HG03095 (cell line): Measurements from ENCODE around the gene EPB41L1.

Source experiments
- ATAC-seq: cut with Tn5 transposase; IDR thresholded peaks from one replicate; pipeline ENCODE4 v1.9.1; 2021; ENCODE audit warnings: moderate library complexity; ENCODE audit not compliant: unreplicated experiment

Gene EPB41L1

GRCh38 chr20:36153736-36154699, 522 bp upstream of the EPB41L1 start:
- ATAC-seq = no peak

DNA sequence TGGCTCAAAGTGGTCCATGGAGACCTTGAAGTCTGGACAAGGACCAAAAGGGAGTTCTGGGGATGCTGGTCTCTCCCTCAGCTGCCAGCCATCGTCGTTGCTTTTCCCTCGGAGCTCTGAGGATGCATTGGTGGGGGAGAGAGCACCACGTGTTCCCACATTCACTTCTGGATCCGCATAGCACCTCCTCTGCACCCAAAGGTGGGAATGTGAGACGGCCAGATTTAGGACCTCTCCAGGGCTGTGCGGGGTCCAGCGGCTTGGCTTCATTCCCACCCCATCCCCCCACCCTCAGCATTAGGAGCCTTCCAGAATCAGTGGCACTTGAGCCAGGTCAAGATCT, 1.1 kb downstream of the EPB41L1 start:
- no peak for ATAC-seq

DNA sequence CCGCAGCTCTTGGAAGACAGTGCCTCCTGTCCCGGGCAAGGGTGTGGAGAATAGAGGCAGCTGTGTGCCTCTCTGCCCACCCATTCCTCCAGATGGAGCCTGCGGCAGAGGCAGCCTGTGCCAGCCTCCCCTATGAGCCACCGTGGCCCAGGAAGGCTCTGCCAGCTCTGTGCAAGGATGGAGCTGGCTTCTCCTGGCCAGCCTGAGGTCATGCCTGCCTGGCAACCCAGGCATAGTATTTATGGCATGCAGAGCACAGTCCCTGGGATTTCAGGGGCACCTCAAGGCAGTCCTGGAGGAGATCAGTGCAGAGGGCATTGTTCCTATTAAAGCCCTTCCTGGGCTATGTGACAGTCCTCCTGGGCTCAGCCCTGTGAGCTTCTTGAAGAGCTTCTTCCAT, 1.5 kb downstream of the EPB41L1 start:
- no peak for ATAC-seq

DNA sequence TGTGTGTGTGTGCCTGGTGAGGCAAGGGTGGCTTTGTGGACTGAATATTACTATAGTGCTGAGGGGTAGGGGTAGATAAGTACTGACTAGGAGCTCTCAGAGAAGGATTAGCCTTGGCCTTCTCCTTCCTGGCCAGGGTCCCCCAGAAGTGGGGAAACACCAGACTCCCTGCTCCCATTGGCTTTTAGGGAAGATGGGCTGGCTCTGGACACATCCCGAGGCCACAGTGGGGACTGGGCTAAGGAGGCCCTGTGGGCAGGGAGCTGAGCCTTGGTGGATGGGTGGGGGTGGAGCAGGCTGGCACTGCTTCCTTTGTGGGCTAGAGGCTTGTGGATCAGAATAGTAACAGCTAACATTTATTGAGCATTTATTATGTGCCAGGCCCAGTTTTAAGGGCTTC, 3.1 kb downstream of the EPB41L1 start:
- ATAC-seq = no peak

DNA sequence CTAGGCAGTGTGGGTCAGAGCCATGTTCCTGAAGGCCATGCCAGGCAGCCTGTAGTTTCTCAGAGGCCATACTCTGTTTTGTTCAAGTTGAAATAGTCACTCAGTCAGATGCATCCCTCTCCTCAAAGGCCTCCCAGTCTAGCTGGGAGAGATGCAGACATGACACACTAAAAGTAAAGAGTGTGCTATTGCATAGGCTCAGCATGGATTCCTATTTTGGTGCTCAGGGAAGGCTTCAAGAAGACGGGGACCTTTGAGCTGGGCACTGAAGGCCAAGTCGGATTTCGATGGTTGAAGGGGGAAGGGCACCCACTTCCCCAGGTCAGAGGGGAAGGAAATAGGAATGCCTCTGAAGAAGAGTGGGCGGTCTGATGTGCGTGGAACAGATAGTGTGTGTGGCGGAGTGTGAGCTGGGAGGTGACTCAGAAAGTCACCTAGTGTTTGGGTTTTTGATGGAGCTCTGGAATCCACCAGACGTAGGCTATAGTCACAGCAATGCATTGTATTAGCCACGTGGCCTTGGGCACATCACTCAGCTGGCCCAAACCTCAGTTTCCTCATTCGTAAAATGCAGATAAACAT, 3.7 kb downstream of the EPB41L1 start:
- ATAC-seq = no peak

DNA sequence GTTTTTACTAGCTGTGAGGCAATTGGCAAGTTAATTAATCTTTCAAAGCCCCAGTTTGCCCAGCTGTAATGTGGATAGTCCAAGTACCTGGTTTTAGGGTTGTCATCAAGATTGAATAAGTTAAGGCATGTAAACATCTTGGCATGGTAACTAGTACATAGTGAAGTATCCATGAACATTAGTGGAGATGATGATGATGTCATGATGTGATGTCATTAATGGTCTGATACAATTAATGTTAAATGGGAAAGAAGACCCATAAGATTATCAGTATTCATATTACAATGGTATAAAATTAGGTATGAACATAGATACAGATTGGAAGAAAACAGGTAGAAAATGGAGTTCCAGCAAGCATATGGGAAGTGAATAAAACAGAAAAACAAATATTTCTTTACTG, 5.3 kb downstream of the EPB41L1 start:
- no peak for ATAC-seq

DNA sequence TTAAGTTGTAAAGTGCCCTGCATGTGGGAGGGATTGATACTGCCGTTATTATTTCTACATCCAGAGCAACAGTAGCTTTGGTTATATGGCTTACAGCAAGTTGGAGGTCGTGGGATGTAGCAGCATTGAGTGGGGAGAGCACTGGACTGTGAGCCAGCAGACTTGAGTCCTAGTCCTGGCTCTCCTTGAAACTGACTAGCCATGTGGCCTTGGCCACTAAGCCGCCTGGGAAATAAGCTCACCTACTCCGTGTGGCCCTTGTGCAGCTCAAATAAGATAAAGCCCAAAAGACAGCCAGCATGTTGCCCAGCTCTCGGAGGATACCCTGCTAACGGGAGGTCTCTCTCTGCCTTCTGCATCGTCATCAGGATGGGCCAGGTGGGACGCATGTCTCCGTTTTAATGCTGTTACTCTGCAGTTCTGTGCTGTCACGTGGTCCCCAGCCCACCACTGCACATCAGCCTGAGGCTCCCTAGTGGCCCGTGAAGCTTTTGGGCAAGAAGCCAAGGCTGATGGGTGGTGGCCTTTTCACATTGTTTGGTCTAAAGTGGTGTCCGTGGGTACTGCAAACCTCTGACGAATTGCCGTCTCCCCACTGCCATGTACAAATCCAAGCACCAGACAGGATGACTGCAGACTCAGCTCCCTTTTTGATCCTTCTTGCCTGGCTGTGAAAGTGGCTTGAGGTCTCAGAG, 7.9 kb downstream of the EPB41L1 start:
- ATAC-seq = no peak

GRCh38 chr20:36167902-36168503, 13.5 kb downstream of the EPB41L1 start:
- ATAC-seq = no peak

DNA sequence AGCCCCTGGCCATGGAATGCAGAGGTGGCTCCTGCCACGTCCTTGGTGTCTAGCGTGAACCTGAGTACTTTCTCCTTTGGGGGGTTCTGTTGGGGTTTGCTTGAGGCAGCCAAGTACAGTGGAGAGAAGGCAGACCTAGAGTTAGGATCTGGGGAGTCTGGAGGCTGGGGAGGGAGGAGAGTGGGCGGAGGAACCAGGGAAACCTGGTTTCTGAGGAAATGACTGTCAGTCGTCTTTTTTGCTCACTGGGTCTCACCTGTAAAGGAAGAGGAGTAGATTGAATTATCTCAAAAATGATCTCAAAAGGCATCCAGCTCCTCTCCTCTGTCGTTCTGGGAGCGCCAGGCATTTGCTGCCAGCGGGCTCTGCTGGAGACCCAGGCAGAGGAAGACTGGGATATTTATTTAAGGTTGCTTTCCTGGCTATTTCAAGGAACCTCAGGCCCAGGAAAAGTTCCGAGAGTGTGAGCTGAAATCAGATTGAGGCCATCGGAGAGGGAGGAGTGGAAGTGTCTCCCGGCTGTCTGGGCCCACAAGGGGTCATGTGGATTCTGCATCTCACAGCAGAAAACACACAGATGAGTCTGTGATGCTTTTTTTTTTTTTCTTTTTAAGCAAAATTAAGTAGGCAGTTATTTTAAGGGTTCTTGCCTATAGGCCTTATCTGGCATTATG, 16.1 kb downstream of the EPB41L1 start:
- no peak for ATAC-seq

DNA sequence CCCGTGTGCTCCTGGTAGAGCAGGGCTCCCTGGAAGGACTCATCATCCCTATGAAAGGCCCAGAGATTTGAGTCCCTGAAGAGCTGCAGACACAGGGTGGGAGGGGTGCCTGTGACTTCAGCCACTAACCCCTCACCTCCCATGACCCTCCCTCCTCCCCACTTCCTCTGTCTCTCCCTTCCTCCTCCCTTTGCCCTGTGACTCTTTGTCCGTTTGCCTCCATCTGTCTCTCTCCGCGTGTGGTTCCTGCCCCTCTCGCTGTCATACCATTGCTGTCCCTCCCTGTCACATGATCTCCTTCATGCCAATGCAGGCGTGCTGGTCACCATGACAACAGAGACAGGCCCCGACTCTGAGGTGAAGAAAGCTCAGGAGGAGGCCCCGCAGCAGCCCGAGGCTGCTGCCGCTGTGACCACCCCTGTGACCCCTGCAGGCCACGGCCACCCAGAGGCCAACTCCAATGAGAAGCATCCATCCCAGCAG, 19.0 kb downstream of the EPB41L1 start:
- no peak for ATAC-seq

- ATAC-seq = no peak
These were observed 20.5 kb downstream of the EPB41L1 start for GRCh38 chr20:36175016-36175415.

DNA sequence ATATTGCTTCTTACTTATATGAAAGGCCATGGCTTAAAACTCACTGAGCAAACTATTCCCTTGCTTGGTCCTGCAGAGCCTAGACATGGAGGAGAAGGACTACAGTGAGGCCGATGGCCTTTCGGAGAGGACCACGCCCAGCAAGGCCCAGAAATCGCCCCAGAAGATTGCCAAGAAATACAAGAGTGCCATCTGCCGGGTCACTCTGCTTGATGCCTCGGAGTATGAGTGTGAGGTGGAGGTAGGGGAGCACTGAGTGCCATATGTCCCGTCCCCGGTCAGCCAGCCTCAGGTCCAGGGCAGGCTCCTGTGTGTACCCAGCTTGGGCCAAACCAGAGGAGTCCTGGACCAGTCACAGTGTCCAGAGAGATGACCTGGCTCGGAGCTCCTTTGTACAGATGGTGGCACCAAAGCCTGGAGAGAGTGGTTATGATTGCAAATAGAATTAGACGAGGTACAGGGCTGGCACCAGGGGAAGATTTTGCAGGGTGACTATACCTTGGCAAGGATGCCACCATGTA, 21.0 kb downstream of the EPB41L1 start:
- no peak for ATAC-seq

DNA sequence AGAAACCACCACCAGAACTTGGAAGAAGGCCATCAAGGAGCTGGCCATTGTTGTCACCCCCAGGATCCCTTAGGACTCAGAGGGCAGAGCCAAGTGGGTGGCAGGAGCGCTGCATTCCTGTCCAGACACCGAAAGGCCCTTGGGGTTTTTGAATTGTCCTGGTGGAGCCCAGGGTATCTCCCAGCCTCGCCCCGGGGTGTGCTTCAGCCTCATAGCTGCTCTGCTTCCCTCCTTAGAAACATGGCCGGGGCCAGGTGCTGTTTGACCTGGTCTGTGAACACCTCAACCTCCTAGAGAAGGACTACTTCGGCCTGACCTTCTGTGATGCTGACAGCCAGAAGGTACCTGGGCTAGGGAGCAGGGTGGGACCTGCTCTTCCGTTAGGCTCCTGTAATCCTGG, 23.2 kb downstream of the EPB41L1 start:
- ATAC-seq = no peak

DNA sequence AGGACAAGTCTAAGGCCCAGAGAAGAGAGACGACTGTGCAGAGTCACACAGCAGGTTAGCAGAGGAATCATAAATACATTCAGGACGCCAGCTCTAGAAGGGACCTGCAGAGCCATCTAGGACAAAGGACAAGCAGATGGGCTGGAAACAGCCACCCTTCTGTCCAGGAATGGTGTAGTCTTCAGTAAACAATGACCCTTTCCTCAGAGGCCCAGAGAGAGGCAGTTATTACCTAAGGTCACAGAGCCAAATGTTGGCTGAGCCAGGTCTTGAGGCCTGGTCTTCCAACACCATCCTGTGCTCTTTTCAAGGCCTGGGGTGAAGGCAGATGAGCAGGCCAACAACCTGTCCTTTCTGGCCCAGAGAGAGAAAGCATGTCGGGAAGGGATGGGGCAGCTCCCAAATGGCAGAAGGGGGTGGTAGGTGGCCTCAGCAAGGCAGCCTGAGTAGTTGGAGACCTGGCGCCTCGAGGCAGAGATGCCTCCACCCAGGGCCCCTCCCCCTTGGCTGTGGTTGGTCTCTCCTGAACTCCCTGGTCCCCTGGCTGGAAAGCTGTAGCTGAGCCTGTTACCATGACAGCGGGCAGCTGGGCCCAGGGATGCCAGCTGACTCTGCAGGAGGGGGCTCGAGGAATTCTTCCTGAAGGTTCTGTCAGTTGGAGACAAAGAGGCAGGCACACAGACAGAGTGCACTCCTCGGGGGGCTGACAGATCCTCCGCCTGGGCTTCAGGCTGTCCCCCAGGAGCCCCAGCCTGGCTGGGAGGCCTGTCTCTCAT, 24.8 kb downstream of the EPB41L1 start:
- no peak for ATAC-seq

DNA sequence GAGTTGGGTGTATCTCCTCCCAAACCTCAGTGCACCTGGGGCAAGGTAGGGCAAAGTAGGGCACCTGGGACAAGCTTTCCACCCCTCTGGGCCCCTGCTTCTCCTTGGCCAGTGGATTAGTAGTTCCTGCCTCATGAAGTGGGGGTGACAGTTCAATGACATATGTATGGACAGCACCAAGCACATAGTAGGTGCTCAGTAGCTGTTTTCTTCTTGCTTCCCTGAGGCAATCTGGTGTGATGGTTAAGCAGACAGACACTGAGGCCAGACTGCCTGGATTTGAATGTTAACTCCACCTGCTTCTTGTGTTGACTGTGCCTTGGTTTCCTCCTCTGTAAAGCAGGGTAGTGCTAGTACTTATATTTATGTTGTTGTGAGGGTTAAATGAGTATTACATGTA, 25.8 kb downstream of the EPB41L1 start:
- no peak for ATAC-seq

DNA sequence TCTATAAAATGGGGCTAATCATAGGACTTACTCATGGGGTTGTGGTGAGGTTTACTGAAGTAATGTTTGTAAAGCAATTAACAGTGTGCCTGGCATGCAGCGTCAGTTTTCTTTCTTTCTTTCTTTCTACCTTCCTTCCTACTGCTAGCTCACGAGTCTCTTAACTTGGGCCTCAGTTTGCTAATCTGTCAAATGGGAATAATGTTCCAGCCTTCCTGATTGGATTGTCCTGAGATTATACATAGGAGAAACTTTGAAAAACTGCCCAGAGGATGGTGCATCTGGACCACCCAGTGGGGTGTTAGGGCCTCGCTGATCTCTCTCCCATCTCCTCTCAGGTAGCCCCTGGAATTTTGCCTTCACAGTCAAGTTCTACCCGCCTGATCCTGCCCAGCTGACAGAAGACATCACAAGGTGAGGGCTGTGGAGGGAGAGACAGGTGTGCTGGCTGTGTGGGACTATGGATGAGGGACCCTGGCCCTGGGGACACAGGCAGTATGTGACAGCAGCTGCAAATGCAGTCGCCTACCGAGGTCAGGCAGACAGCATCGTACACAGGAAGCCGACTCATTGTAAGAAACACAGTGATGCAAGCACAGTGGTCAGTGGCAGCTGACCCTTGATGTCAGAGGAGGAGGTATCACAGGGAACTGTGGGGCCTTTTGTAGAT, 27.5 kb downstream of the EPB41L1 start:
- no peak for ATAC-seq

DNA sequence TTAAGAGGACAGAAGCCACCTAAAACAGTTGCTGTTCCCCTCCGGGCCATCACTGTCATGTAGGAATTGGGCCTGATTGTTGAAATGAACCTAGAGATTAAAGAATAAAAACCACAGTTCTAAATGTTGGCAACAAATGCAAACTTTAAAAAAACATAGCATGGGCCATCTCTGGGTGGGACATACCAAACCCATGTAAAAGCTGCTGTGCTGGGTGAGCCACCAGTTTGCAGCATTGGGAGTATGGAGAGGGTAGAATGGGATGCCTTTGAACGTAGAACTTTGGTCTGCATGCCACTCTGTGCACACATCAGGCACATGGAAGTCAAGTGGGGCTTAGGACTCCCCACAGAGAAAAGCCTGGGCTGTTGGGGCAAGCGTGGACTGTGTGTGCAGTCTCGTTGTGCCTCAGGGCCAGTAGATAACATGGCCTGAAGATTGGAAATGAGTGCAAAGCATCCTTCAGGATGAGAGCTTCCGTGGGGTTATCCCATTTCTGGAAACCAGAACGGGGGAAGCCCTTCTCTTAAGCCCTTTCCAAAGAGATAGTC, 28.1 kb downstream of the EPB41L1 start:
- ATAC-seq = no peak

DNA sequence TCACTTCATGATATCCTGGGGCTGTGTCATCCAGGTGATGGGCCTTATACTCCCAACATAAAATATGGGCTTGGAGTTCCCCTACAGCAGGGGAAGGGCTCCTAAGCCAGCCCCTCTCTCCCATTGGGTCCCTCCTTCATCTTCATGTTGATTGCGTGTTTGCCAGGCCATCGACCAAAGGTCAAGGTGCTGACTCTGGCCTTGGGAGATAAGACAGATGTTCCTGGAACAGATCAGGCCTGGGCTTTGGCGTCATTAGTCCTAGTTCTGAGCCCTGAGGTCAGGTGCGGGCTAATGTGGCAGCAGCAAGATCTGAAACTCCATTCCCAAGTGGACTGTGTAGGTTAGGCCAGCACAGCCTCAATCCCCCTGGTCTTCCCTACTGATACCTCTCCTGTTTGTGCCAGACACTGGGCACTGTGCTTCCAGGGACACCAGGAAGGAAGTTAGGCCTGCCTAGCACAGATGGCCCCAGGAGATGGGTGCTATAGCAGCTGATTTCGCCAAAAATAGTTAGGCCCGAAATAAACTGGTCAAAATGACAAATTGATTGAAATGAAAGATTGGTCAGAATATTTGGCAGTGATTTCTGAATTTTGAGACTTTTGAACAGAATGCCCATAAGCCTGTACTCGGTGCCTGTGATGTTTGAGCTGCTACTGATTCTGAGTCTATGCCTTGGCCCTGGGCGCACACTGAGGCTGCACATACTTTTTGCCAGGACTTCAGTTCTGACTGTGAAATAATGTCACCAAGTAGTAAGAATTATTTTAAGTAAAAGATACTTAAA, 28.8 kb downstream of the EPB41L1 start:
- ATAC-seq = no peak
